SK-N-SH treated with all-trans-retinoic acid at 6 μM for 48 hours (cell line): ENCODE data around the gene ZSCAN31.

Experiments
- ATAC-seq: fragments of 200-7000 bp; cut with Tn5 transposase; 3 replicates; pipeline ENCODE4 v1.9.1; 2020; ENCODE audit warnings: mild to moderate bottlenecking, moderate library complexity
- ARNTL ChIP-seq: fragments of 450-650 bp; formaldehyde crosslinking; IDR thresholded peaks from 2 replicates; pipeline ENCODE4 v1.5.0; 2020; ENCODE audit warnings: low read depth, mild to moderate bottlenecking, moderate library complexity, borderline replicate concordance
- BACH2 ChIP-seq: fragments of 250-450 bp; sonication (Bioruptor Pico); IDR thresholded peaks from 2 replicates; pipeline ENCODE4 v1.9.0; 2021; ENCODE audit warnings: mild to moderate bottlenecking, borderline replicate concordance
- CREB5 ChIP-seq: fragments of 250-450 bp; sonication (Bioruptor Pico); IDR thresholded peaks from 2 replicates; pipeline ENCODE4 v1.5.1; 2020; ENCODE audit warnings: low read depth, mild to moderate bottlenecking, moderate library complexity
- CSDC2 ChIP-seq: fragments of 250-450 bp; sonication (Bioruptor Pico); IDR thresholded peaks from 2 replicates; pipeline ENCODE4 v1.5.0; 2020; ENCODE audit warnings: mild to moderate bottlenecking, moderate library complexity
- ESRRG ChIP-seq: fragments of 250-450 bp; sonication (Bioruptor Pico); IDR thresholded peaks from 2 replicates; pipeline ENCODE4 v1.6.1; 2021; ENCODE audit warnings: mild to moderate bottlenecking
- GLIS3 ChIP-seq: fragments of 250-450 bp; sonication (Bioruptor Pico); IDR thresholded peaks from 2 replicates; pipeline ENCODE4 v1.5.0; 2020; ENCODE audit warnings: mild to moderate bottlenecking, moderate library complexity
- OSR1 ChIP-seq: fragments of 250-450 bp; sonication (Bioruptor Pico); IDR thresholded peaks from 2 replicates; pipeline ENCODE4 v1.8.0; 2022; ENCODE audit warnings: moderate library complexity, mild to moderate bottlenecking, inconsistent platforms
- SNAI2 ChIP-seq: fragments of 250-450 bp; sonication (Bioruptor Pico); IDR thresholded peaks from 2 replicates; pipeline ENCODE4 v1.5.0; 2020; ENCODE audit warnings: mild to moderate bottlenecking, moderate library complexity
- TCF4 ChIP-seq: fragments of 250-450 bp; sonication (Bioruptor Pico); IDR thresholded peaks from 2 replicates; pipeline ENCODE4 v1.8.0; 2021; ENCODE audit warnings: mild to moderate bottlenecking, moderate library complexity, borderline replicate concordance
- TOX ChIP-seq: fragments of 250-450 bp; sonication (Bioruptor Pico); IDR thresholded peaks from 2 replicates; pipeline ENCODE4 v1.8.0; 2021; ENCODE audit warnings: mild to moderate bottlenecking, moderate library complexity, borderline replicate concordance
- ZC3H10 ChIP-seq: fragments of 250-450 bp; sonication (Bioruptor Pico); IDR thresholded peaks from 2 replicates; pipeline ENCODE4 v1.5.1; 2021; ENCODE audit warnings: mild to moderate bottlenecking, moderate library complexity
- ZFP3 ChIP-seq: fragments of 250-450 bp; sonication (Bioruptor Pico); IDR thresholded peaks from 2 replicates; pipeline ENCODE4 v1.5.0; 2020; ENCODE audit warnings: mild to moderate bottlenecking, moderate library complexity
- ZFP30 ChIP-seq: fragments of 450-650 bp; formaldehyde crosslinking; IDR thresholded peaks from 2 replicates; pipeline ENCODE4 v1.5.0; 2022; ENCODE audit warnings: mild to moderate bottlenecking, moderate library complexity
- ZNF565 ChIP-seq: fragments of 450-650 bp; formaldehyde crosslinking; conservative IDR thresholded peaks from 2 replicates; pipeline ENCODE4 v1.5.0; 2020; ENCODE audit warnings: low read depth, mild to moderate bottlenecking, moderate library complexity
- ZNF8 ChIP-seq: fragments of 450-650 bp; formaldehyde crosslinking; IDR thresholded peaks from 2 replicates; pipeline ENCODE4 v1.5.0; 2020; ENCODE audit warnings: mild to moderate bottlenecking, moderate library complexity
- TF ChIP-seq, protein P1 (sequence below): fragments of 250-450 bp; sonication (Bioruptor Pico); IDR thresholded peaks from 2 replicates; pipeline ENCODE4 v1.5.1; 2021; ENCODE audit warnings: mild to moderate bottlenecking, moderate library complexity
- TF ChIP-seq, protein P2 (sequence below): fragments of 250-450 bp; sonication (Bioruptor Pico); IDR thresholded peaks from 2 replicates; pipeline ENCODE4 v1.8.0; 2020; ENCODE audit warnings: mild to moderate bottlenecking, moderate library complexity, borderline replicate concordance
- TF ChIP-seq, protein P3 (sequence below): fragments of 250-450 bp; sonication (Bioruptor Pico); IDR thresholded peaks from 2 replicates; pipeline ENCODE4 v1.5.0; 2020; ENCODE audit warnings: mild to moderate bottlenecking, moderate library complexity
- TF ChIP-seq, protein P4 (sequence below): fragments of 250-450 bp; sonication (Bioruptor Pico); IDR thresholded peaks from 2 replicates; pipeline ENCODE4 v1.8.0; 2021; ENCODE audit warnings: low read depth, mild to moderate bottlenecking, moderate library complexity, borderline replicate concordance

The ZSCAN31 gene

GRCh38 chr6:28336284-28337120 lies 554 bp upstream of the ZSCAN31 start (continued):
- TF ChIP-seq TOX (CRISPR knock-in tag) (no peak), ZFP30 (CRISPR knock-in tag) (no peak), ESRRG (no peak)
- TF ChIP-seq, protein P1, sequence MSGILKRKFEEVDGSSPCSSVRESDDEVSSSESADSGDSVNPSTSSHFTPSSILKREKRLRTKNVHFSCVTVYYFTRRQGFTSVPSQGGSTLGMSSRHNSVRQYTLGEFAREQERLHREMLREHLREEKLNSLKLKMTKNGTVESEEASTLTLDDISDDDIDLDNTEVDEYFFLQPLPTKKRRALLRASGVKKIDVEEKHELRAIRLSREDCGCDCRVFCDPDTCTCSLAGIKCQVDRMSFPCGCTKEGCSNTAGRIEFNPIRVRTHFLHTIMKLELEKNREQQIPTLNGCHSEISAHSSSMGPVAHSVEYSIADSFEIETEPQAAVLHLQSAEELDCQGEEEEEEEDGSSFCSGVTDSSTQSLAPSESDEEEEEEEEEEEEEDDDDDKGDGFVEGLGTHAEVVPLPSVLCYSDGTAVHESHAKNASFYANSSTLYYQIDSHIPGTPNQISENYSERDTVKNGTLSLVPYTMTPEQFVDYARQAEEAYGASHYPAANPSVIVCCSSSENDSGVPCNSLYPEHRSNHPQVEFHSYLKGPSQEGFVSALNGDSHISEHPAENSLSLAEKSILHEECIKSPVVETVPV (CRISPR knock-in tag): no peak

GRCh38 chr6:28335040-28335563 lies 846 bp downstream of the ZSCAN31 start:
- no peak for ATAC-seq
- TF ChIP-seq BACH2 (CRISPR knock-in tag) (no peak), TCF4 (no peak), ARNTL (no peak), ZNF565 (no peak), ZFP3 (CRISPR knock-in tag) (no peak), GLIS3 (CRISPR knock-in tag) (no peak), CSDC2 (CRISPR knock-in tag) (no peak)
- TF ChIP-seq, protein P2, sequence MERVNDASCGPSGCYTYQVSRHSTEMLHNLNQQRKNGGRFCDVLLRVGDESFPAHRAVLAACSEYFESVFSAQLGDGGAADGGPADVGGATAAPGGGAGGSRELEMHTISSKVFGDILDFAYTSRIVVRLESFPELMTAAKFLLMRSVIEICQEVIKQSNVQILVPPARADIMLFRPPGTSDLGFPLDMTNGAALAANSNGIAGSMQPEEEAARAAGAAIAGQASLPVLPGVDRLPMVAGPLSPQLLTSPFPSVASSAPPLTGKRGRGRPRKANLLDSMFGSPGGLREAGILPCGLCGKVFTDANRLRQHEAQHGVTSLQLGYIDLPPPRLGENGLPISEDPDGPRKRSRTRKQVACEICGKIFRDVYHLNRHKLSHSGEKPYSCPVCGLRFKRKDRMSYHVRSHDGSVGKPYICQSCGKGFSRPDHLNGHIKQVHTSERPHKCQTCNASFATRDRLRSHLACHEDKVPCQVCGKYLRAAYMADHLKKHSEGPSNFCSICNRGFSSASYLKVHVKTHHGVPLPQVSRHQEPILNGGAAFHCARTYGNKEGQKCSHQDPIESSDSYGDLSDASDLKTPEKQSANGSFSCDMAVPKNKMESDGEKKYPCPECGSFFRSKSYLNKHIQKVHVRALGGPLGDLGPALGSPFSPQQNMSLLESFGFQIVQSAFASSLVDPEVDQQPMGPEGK (CRISPR knock-in tag): no peak

GRCh38 chr6:28334286-28335039 lies 1.5 kb downstream of the ZSCAN31 start:
- no peak for TF ChIP-seq ZNF565
- TF ChIP-seq CREB5: no peak
- TF ChIP-seq, protein P3, sequence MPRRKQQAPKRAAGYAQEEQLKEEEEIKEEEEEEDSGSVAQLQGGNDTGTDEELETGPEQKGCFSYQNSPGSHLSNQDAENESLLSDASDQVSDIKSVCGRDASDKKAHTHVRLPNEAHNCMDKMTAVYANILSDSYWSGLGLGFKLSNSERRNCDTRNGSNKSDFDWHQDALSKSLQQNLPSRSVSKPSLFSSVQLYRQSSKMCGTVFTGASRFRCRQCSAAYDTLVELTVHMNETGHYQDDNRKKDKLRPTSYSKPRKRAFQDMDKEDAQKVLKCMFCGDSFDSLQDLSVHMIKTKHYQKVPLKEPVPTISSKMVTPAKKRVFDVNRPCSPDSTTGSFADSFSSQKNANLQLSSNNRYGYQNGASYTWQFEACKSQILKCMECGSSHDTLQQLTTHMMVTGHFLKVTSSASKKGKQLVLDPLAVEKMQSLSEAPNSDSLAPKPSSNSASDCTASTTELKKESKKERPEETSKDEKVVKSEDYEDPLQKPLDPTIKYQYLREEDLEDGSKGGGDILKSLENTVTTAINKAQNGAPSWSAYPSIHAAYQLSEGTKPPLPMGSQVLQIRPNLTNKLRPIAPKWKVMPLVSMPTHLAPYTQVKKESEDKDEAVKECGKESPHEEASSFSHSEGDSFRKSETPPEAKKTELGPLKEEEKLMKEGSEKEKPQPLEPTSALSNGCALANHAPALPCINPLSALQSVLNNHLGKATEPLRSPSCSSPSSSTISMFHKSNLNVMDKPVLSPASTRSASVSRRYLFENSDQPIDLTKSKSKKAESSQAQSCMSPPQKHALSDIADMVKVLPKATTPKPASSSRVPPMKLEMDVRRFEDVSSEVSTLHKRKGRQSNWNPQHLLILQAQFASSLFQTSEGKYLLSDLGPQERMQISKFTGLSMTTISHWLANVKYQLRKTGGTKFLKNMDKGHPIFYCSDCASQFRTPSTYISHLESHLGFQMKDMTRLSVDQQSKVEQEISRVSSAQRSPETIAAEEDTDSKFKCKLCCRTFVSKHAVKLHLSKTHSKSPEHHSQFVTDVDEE (CRISPR knock-in tag): no peak
- TF ChIP-seq ZC3H10: no peak
- TF ChIP-seq CSDC2 (CRISPR knock-in tag): no peak
- no peak for TF ChIP-seq SNAI2 (CRISPR knock-in tag)
- no peak for TF ChIP-seq OSR1 (CRISPR knock-in tag)
- TF ChIP-seq ZNF8 (CRISPR knock-in tag): no peak
- TF ChIP-seq TCF4: no peak
- no peak for TF ChIP-seq ARNTL
- TF ChIP-seq, protein P4, sequence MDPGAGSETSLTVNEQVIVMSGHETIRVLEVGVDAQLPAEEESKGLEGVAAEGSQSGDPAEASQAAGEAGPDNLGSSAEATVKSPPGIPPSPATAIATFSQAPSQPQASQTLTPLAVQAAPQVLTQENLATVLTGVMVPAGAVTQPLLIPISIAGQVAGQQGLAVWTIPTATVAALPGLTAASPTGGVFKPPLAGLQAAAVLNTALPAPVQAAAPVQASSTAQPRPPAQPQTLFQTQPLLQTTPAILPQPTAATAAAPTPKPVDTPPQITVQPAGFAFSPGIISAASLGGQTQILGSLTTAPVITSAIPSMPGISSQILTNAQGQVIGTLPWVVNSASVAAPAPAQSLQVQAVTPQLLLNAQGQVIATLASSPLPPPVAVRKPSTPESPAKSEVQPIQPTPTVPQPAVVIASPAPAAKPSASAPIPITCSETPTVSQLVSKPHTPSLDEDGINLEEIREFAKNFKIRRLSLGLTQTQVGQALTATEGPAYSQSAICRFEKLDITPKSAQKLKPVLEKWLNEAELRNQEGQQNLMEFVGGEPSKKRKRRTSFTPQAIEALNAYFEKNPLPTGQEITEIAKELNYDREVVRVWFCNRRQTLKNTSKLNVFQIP: no peak
- no peak for ATAC-seq
